H1 (cell line): ENCODE measurements around the gene KRTAP10-3. TPM values are rescaled to one million over a fixed set of nuclear protein-coding genes. Genes with fewer than 3 reads are reported as not detected.

Experiments used
- CHD2 ChIP-seq: IDR thresholded peaks from 2 replicates; pipeline ENCODE4 v1.6.1; 2012; ENCODE audit warnings: low read length, improper control_type of control experiment
- KDM4A ChIP-seq: IDR thresholded peaks from one replicate; pipeline ENCODE4 v1.7.1; 2012; ENCODE audit warnings: low read depth, mild to moderate bottlenecking, moderate library complexity, low read length, inconsistent platforms; ENCODE audit not compliant: severe bottlenecking
- polyA plus RNA-seq, 7 experiments: library from polyadenylated mRNA; depleted of rRNA in 3 of 7; stranded (reverse) in 5 of 7; unstranded in 2 of 7; fragments of >200 nt in 5 of 7; fragments of 200-250 nt in 2 of 7; gene quantifications; 1 replicate in 5 of 7; 2 replicates in 1 of 7; 4 replicates in 1 of 7; pipeline versions ENCODE4 v1.2.1 to v1.2.3, GENCODE V29; 2011 to 2013; ENCODE audit warnings: missing spikeins in 2 of 7, mixed read lengths in 2 of 7
- total RNA-seq: library from RNA; stranded (reverse); fragmentation: NEBNext Ultra II Directional; extraction: Animal tissue kit (Norgen Biotek cat#: 25700); gene quantifications from 2 replicates; pipeline ENCODE4 v1.2.1, GENCODE V29; 2021

Gene KRTAP10-3
- total and polyA plus RNA-seq, 2 of the 8 experiments (the other 6 are each of a cell fraction or from before 2014, with no cell fraction given), result not detected

DNA sequence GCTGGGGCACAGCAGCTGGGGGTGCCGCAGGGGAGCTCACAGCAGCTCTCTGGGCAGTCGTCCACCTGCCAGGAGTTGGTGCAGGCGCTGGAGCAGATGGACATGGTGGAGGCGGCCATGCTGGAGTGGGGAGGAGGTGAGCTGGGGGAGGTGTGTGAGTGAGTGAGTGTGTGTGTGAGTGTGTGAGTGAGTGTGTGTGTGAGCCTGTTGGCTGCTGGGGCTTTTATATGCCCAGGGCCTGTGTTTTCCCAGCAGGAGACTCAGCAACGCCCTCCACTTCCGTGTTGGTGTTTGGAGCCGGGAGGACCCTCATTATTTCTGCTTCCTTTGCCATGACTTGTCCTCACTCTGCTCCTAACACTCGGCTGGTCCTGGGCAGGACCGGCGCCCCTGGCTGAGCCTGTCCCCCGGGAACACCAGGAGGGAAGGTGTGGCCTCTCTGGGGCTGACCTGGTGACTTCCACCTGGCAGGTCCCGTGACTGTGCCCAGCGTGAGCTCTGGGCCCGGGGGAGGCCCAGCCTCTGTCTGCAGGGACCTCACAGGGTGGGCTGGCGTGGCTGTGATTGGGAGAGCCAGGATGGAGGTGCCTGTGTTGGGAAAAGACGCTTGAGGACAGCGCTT, 7.1 kb downstream of the KRTAP10-3 start, which contains the start of gene KRTAP10-2 (continued):
- no peak for TF ChIP-seq CHD2
- no peak for TF ChIP-seq KDM4A
